Breast epithelium (tissue), 3 donors: ENCODE results near the gene CASKIN1.

Source experiments
- POLR2A ChIP-seq: fragments of 450-650 bp; IDR thresholded peaks from one replicate; pipeline ENCODE4 v1.6.1; 2016; ENCODE audit warnings: antibody characterized with exemption, mild to moderate bottlenecking, moderate library complexity
- POLR2AphosphoS5 ChIP-seq, 3 donors: sonication (generic); formaldehyde crosslinking; IDR thresholded peaks; one replicate each; pipeline ENCODE4 v1.6.1; 2017; ENCODE audit warnings: antibody characterized with exemption in 3 of 3
- TF ChIP-seq, protein P1 (sequence below), 3 donors: fragments of 450-650 bp; IDR thresholded peaks; one replicate each; pipeline ENCODE4 v1.5.1; 2016 to 2017; ENCODE audit warnings: antibody characterized with exemption in 3 of 3, mild to moderate bottlenecking in 3 of 3, moderate library complexity in 3 of 3

- TF ChIP-seq, protein P1, sequence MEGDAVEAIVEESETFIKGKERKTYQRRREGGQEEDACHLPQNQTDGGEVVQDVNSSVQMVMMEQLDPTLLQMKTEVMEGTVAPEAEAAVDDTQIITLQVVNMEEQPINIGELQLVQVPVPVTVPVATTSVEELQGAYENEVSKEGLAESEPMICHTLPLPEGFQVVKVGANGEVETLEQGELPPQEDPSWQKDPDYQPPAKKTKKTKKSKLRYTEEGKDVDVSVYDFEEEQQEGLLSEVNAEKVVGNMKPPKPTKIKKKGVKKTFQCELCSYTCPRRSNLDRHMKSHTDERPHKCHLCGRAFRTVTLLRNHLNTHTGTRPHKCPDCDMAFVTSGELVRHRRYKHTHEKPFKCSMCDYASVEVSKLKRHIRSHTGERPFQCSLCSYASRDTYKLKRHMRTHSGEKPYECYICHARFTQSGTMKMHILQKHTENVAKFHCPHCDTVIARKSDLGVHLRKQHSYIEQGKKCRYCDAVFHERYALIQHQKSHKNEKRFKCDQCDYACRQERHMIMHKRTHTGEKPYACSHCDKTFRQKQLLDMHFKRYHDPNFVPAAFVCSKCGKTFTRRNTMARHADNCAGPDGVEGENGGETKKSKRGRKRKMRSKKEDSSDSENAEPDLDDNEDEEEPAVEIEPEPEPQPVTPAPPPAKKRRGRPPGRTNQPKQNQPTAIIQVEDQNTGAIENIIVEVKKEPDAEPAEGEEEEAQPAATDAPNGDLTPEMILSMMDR (IDR thresholded peaks at IDR 0.05), result no peak
- TF ChIP-seq POLR2A (no peak), POLR2AphosphoS5 (IDR thresholded peaks at IDR 0.05) (no peak)
Observed at GRCh38 chr16:2229632-2230250, 33.3 kb upstream of the CASKIN1 start.
